Vagina (tissue), 2 donors: ENCODE measurements around the gene AP2A1.

ENCODE experiments used
- CTCF ChIP-seq, 3 experiments: fragments of 450-650 bp in 2 of 3; fragments of 200-600 bp in 1 of 3; sonication (generic) in 1 of 3; IDR thresholded peaks; one replicate each; pipeline ENCODE4 v1.5.1; 2017 to 2019; ENCODE audit warnings: antibody characterized with exemption in 3 of 3, mild to moderate bottlenecking in 2 of 3, moderate library complexity in 2 of 3
- POLR2AphosphoS5 ChIP-seq, 2 donors: sonication (generic); formaldehyde crosslinking; IDR thresholded peaks; one replicate each; pipeline ENCODE4 v1.9.0; 2017; ENCODE audit warnings: antibody characterized with exemption in 2 of 2, mild to moderate bottlenecking in 2 of 2, low read depth in 1 of 2; ENCODE audit not compliant: insufficient read depth in 1 of 2

GRCh38 chr19:49749771-49750170, 17.0 kb upstream of the AP2A1 start:
- TF ChIP-seq POLR2AphosphoS5 (IDR thresholded peaks at IDR 0.05; ENCODE audit: insufficient read depth in 1 of 2, low read depth in 1 of 2) (no peak), CTCF (IDR thresholded peaks at IDR 0.05) (no peak)
